HG03442 (cell line): Measurements from ENCODE around the gene ACAA1.
A peak's percentile ranks its signal among the peaks of the same experiment; 100 is the strongest.

ENCODE experiments used
- ATAC-seq: cut with Tn5 transposase; IDR thresholded peaks from one replicate; pipeline ENCODE4 v1.9.1; 2021; ENCODE audit warnings: mild to moderate bottlenecking, moderate library complexity; ENCODE audit not compliant: unreplicated experiment

The ACAA1 gene

DNA sequence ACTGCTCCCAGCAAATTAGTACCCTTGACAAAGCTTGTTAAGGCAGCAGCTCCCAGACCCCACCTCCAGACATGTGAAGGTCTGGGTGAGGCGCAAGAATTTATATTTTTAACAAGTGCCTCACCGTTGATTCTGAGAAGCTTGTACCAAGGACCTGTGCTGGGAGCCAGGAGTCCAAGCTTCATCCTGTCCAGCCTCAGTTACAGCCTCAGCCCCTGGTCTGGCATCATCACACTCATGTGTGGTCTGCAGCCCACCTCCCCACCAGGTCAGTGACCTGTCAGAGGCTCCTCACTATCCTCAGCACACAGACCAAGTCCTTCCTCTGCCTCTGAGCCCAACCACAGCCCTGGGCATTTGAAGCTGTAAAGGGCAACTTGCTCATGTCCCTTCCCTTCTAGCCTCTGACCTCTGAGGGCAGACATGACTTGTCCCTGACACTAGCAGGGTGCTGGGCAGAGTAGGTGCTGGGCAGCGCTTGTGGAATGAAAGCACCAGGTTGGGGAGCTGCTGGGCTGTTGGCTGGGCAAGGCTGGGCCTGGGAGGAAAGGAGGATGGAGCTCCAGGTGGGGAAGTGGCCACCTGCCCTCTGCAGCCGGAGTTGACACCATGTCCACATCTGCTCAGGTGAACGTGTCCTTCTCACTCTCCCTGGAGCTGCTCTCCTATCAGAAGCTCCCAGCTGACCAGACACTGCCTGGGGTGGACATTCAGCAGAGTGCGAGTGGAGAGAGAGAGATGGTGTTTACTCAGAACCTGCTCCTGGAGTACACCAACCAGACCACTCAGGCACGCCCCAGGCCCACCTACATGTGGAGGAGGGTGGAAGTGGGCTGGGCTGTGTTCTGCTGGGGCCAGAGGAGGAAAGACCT lies 16.9 kb downstream of the ACAA1 start:
- ATAC-seq, result no peak

GRCh38 chr3:38119248-38119544 lies 17.7 kb downstream of the ACAA1 start:
- ATAC-seq, result no peak

DNA sequence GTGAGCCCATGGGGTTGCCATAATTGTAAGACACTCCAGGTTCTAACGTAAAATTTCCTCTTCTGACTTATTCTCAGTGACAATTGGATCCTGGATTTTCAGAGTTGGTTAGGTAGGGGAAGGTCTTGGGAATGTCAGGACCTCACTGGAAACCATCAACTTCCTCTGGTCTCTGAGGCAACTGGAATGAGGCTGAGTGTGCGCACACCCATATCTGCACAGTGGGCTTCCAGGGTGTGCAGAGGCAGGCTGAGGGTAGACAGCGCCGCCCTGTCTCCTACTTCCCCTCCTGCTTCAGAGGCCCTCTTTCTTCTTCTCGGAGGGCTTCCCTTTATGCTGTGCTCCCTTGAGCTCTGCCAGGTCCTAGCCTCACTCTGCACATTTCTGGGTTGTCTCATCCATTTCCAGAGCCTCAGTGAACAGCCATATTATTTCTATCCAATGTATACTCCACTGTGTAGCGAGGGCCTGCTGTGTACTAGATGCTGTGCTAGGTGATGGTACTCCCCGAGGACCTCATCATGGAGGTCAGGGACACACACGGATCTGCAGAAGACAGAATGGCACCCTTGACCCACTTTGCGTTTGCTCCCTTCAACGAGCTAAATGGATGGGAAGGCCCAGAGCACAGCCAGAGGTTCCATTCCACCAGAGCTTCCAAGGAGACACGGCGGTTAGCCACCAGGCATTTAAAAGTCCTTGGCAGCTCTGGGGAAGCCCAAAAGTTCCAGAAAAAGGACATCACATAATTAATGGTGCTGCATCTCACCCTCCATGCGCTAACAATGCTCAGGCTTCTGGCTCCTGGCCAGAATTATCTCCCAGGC lies 18.3 kb downstream of the ACAA1 start:
- ATAC-seq, result no peak

DNA sequence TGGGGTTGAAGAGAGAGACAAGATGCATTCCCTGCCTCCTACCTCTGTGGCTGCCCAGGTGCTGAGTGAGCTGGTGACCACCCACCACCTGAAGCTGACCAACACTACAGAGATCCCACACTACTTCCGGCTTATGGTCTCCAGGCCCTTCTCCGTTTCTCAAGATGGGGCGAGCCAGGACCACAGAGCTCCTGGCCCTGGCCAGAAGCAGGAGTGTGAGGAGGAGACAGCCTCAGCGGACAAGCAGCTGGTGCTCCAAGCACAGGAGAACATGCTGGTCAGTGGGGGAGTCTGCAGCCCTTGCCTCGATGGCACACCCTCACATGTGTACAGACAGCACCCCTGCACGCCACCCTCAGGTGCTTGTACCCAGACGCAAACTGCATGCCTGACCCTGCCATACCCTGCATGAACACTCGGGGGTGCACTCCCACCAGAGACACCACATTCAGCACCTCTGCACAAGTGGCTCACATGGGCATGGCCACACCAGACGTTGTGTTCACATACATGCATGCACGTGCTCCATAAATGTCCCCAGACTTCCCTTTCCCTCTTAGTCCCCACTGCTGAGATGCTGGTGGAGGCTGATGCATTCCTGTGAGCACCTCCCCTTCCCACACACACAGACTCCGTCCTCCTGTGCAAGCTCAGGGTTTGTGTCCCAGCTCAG lies 19.0 kb downstream of the ACAA1 start:
- peak; percentile 73 for ATAC-seq

GRCh38 chr3:38117163-38117716 lies 19.7 kb downstream of the ACAA1 start:
- ATAC-seq, result no peak

GRCh38 chr3:38116471-38117162 lies 20.3 kb downstream of the ACAA1 start:
- ATAC-seq, result no peak

DNA sequence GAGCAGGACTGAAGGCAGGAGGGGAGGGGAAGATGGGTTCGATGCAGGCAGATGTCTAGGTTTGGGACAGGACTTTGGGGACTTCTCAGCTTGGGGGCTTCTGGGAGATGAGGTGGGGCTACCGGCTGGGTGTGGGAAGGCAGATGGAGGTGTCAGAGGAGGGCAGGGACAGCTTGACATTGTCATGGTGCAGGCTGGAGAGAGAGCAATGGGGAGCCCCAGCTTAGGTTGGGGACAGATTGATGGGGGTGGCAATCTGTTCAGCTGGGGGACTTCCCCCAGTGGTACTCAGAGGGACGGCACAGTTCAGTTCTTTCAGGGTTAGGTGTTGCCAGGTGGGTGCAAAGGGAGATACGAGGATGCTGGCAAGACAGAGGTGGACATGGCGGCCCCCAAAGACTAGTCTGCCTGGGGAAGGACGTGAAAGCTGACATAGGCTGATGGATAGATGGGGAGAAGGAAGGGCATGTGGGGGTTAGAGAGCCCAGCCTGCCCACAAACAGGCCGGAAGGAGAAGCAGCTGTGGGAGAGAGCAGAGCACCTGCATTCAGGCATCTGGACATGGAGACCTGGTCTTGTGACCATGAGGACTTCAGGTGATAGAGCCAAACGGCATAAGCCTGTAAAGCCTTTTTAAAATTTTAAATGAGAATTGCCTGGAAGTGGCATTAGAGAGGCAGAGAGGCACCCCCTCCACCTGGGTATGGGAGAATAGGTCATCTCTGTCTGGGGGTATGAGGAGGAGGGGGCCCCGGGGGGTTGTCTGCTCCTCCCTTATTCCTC lies 21.1 kb downstream of the ACAA1 start:
- ATAC-seq, result no peak

- no peak for ATAC-seq
Observed at GRCh38 chr3:38114875-38115644, 21.9 kb downstream of the ACAA1 start.

GRCh38 chr3:38114052-38114874 lies 22.7 kb downstream of the ACAA1 start:
- ATAC-seq, result no peak

DNA sequence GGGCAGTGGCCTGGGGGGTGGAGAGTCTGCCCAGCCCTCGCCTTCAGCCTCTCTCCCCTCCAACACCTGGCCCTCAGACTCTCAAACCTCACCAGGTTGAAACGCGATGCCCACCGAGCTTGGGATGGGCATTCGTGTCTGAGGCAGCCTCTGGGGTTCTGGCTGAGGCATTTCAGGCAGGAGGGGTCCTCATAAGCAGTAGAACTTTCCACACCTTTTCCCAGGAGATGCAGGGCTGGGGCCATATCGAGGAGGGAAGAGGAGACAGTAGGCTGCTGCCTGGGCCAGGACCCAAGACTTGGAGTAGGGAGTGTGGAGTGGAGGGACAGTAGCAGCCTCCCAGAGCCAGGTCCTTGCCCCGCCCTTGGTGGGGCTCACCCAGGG lies 24.6 kb downstream of the ACAA1 start:
- ATAC-seq, result no peak

- no peak for ATAC-seq
Observed at GRCh38 chr3:38111696-38112377, 25.1 kb downstream of the ACAA1 start.

- no peak for ATAC-seq
Observed at GRCh38 chr3:38111201-38111600, 25.7 kb downstream of the ACAA1 start.

GRCh38 chr3:38110314-38111050 lies 26.4 kb downstream of the ACAA1 start:
- ATAC-seq, result no peak

GRCh38 chr3:38109580-38110313 lies 27.2 kb downstream of the ACAA1 start:
- ATAC-seq, result no peak

DNA sequence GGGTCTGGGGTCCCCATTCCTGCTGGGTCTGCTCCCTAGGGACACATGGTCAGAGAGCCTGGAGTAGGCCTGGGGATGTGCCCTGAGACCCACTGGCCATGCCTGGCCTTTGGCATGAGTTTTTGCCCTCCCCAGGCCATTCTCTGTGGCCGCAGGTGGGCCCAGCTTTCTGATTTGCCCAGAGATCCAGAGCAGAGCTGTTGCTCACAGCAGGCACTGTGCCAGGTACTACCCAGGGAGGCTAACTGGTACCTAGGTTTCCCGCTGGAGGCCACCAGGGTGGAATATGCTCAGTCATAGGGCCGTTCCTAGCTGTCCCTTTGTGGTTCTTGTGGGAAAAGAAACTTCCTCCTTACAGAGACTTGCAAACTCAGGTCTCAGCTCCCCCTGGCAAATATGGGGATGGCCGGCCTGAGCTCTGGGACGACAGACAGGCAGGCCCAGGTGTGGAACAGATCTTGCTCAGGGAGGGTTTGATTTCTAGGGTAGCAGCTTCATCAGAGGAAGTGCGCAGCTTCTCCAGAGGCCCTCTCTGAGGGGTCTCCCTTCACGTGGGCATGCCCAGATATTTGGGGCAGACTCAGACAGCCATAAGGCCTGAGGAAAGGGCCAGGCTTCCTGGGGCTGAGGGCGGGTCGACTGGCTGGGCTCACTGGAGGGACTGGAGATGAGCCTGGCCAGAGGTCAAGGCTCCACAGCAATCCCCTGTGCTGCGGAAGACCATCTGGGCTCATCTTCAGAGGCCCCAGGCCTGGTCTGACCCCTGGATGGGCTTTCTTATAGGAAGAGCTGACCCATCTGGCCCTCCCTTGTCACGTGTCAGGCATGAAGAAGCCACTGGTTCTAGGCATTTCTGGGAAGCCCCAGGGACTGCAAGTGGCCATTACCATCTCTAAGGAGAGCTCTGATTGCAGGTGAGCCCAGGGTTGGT lies 28.0 kb downstream of the ACAA1 start:
- no peak for ATAC-seq
